Thoracic aorta (tissue), 2 donors: Measurements from ENCODE around the gene PACSIN2. TPM values are rescaled to one million over a fixed set of nuclear protein-coding genes. Genes with fewer than 3 reads are reported as not detected.
"Not testable (repeated sequence)": the region's sequence is repeated elsewhere in the genome, so short reads cannot be mapped to it uniquely, and the experiment has no call there.

ENCODE experiments used
- ATAC-seq: fragments of 150-250 bp; one replicate; pipeline ENCODE4 v1.8.0; 2017; ENCODE audit warnings: low read depth; ENCODE audit not compliant: insufficient number of reproducible peaks, low FRiP score
- DNase-seq: peaks from one replicate; pipeline ENCODE4 v3.0.0-alpha.2; 2020; ENCODE audit warnings: low spot score
- H3K27ac ChIP-seq, 2 donors: fragments of 200-600 bp; sonication (generic); 1 replicate in 1 of 2; 2 replicates in 1 of 2; pipeline ENCODE4 v1.5.1; 2016; ENCODE audit warnings: mild to moderate bottlenecking in 2 of 2, moderate library complexity in 2 of 2
- H3K27me3 ChIP-seq: fragments of 200-600 bp; sonication (generic); replicated peaks from 2 replicates; pipeline ENCODE4 v1.6.0; 2016; ENCODE audit warnings: mild to moderate bottlenecking; ENCODE audit not compliant: insufficient read depth
- H3K36me3 ChIP-seq: fragments of 200-600 bp; sonication (generic); one replicate; pipeline ENCODE4 v1.5.1; 2016
- H3K4me1 ChIP-seq, 2 donors: fragments of 200-600 bp; sonication (generic); 1 replicate in 1 of 2; 2 replicates in 1 of 2; pipeline versions ENCODE4 v1.5.1 to v1.6.0; 2016; ENCODE audit warnings: low read depth in 2 of 2, mild to moderate bottlenecking in 1 of 2; ENCODE audit not compliant: control insufficient read depth in 1 of 2
- H3K4me3 ChIP-seq: fragments of 200-600 bp; sonication (generic); 2 replicates; pipeline ENCODE4 v1.5.1; 2016; ENCODE audit warnings: mild to moderate bottlenecking
- H3K9me3 ChIP-seq: fragments of 200-600 bp; sonication (generic); 2 replicates; pipeline ENCODE4 v1.5.1; 2016
- total RNA-seq, 2 donors: library from RNA; depleted of rRNA; stranded (reverse); fragments of >200 nt; gene quantifications; one replicate each; pipeline versions ENCODE4 v1.1.0 to v1.2.3, GENCODE V29; 2016
- TF ChIP-seq, protein P1 (sequence below): fragments of 200-600 bp; sonication (generic); IDR thresholded peaks from one replicate; pipeline ENCODE4 v1.5.1; 2019; ENCODE audit warnings: antibody characterized with exemption

PACSIN2 gene
- total RNA-seq, 2 donors from 2014 or later, result 135 to 155 TPM

- Histone ChIP-seq H3K9me3 (no peaks in the 10 kb centered on the region), H3K27me3 (no peaks in the 10 kb centered on the region), H3K4me3 (no peak overlapping the region), H3K27ac (no peak overlapping the region), H3K36me3 (no peaks in the 10 kb centered on the region), H3K4me1 (peaks cover 39 to 70% of the 10 kb centered on the region in 2 donors)
- ATAC-seq (no peak), DNase-seq (no peak)
- TF ChIP-seq, protein P1, sequence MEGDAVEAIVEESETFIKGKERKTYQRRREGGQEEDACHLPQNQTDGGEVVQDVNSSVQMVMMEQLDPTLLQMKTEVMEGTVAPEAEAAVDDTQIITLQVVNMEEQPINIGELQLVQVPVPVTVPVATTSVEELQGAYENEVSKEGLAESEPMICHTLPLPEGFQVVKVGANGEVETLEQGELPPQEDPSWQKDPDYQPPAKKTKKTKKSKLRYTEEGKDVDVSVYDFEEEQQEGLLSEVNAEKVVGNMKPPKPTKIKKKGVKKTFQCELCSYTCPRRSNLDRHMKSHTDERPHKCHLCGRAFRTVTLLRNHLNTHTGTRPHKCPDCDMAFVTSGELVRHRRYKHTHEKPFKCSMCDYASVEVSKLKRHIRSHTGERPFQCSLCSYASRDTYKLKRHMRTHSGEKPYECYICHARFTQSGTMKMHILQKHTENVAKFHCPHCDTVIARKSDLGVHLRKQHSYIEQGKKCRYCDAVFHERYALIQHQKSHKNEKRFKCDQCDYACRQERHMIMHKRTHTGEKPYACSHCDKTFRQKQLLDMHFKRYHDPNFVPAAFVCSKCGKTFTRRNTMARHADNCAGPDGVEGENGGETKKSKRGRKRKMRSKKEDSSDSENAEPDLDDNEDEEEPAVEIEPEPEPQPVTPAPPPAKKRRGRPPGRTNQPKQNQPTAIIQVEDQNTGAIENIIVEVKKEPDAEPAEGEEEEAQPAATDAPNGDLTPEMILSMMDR, result no peak
Measured at GRCh38 chr22:42955087-42955635, 59.8 kb downstream of the PACSIN2 start.

- not testable (repeated sequence) for H3K9me3 ChIP-seq, H3K4me3 ChIP-seq, H3K36me3 ChIP-seq, DNase-seq, H3K27me3 ChIP-seq, ATAC-seq, H3K27ac ChIP-seq
- peaks cover 41 to 67% of the 10 kb centered on the region in 2 donors for H3K4me1 ChIP-seq
Measured at GRCh38 chr22:42953751-42954150, 61.2 kb downstream of the PACSIN2 start.

- Histone ChIP-seq H3K27me3 (no peaks in the 10 kb centered on the region), H3K4me3 (no peak overlapping the region), H3K27ac (no peak overlapping the region), H3K36me3 (no peaks in the 10 kb centered on the region), H3K9me3 (no peaks in the 10 kb centered on the region), H3K4me1 (peaks cover 48 to 70% of the 10 kb centered on the region in 2 donors)
- no peak for ATAC-seq
- TF ChIP-seq, protein P1, result no peak
- DNase-seq, result no peak
Measured at GRCh38 chr22:42951093-42951710, 63.7 kb downstream of the PACSIN2 start.

- Histone ChIP-seq H3K4me1 (peaks cover 57 to 80% of the 10 kb centered on the region in 2 donors), H3K27ac (no peak overlapping the region), H3K27me3 (no peaks in the 10 kb centered on the region), H3K4me3 (no peak overlapping the region), H3K36me3 (no peaks in the 10 kb centered on the region), H3K9me3 (no peaks in the 10 kb centered on the region)
- TF ChIP-seq, protein P1, result no peak
- ATAC-seq, result no peak
- DNase-seq, result no peak
Measured at GRCh38 chr22:42950281-42950680, 64.7 kb downstream of the PACSIN2 start.

DNA sequence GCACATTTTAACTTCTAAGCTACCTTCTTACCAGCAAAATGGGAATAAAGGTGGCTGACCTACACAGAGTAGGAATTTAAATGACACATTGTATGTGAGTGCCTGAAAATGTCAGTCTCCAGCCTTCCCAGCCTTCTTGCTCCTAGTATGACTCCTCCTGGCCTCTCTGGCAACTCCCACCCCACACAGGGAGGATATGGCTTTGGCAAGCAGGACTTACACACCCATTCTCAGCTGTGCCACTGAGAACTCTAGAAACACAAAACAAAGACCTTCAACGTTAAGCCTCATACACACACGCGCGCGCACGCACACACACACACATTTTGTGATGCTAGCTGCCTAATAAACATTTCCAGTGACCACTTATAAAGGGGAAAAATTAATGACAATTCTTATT, 65.8 kb downstream of the PACSIN2 start:
- H3K4me1 ChIP-seq, result peaks cover 68 to 91% of the 10 kb centered on the region in 2 donors
- peak; percentile 25 for ATAC-seq

More for the DNA sequence above, 65.8 kb downstream of the PACSIN2 start:
- Histone ChIP-seq H3K27me3 (no peaks in the 10 kb centered on the region), H3K27ac (peak overlapping the region in 1 of 2 donors; percentile 23), H3K9me3 (no peaks in the 10 kb centered on the region), H3K36me3 (no peaks in the 10 kb centered on the region), H3K4me3 (no peak overlapping the region)
- TF ChIP-seq, protein P1, result no peak
- no peak for DNase-seq
